CD14-positive monocyte (primary cell): ENCODE data around the gene IQGAP2. TPM values are rescaled to one million over a fixed set of nuclear protein-coding genes. Genes with fewer than 3 reads are reported as not detected.

Source experiments
- DNase-seq, 3 donors: peaks; one replicate each; pipeline ENCODE4 v3.0.0-alpha.2; 2011 to 2022
- H2AFZ ChIP-seq: 2 replicates; pipeline ENCODE4 v1.6.0; 2012; ENCODE audit warnings: mild to moderate bottlenecking, low read depth, low read length, inconsistent platforms; ENCODE audit not compliant: insufficient read depth, poor library complexity, severe bottlenecking
- H3K27ac ChIP-seq, 2 donors: 1 replicate in 1 of 2; 2 replicates in 1 of 2; pipeline ENCODE4 v1.5.1; 2012 to 2013; ENCODE audit warnings: low read length in 2 of 2, control low read depth in 1 of 2, inconsistent platforms in 1 of 2, low read depth in 1 of 2, mild to moderate bottlenecking in 1 of 2
- H3K27me3 ChIP-seq, 2 donors: one replicate each; pipeline versions ENCODE4 v1.6.0 to v1.6.1; 2011 to 2013; ENCODE audit warnings: low read length in 2 of 2; ENCODE audit not compliant: control insufficient read depth in 2 of 2, insufficient read depth in 2 of 2
- H3K36me3 ChIP-seq, 2 donors: replicated peaks in 1 of 2; 1 replicate in 1 of 2; 2 replicates in 1 of 2; pipeline versions ENCODE4 v1.5.1 to v1.6.1; 2012 to 2013; ENCODE audit warnings: low read length in 2 of 2, control low read depth in 1 of 2, inconsistent platforms in 1 of 2, mild to moderate bottlenecking in 1 of 2; ENCODE audit not compliant: insufficient read depth in 2 of 2, control insufficient read depth in 1 of 2
- H3K4me1 ChIP-seq, 2 donors: 1 replicate in 1 of 2; 2 replicates in 1 of 2; pipeline versions ENCODE4 v1.5.1 to v1.6.1; 2012 to 2013; ENCODE audit warnings: low read length in 2 of 2, control low read depth in 1 of 2, inconsistent platforms in 1 of 2, mild to moderate bottlenecking in 1 of 2, moderate library complexity in 1 of 2; ENCODE audit not compliant: insufficient read depth in 2 of 2, control insufficient read depth in 1 of 2
- H3K4me2 ChIP-seq: replicated peaks from 2 replicates; pipeline ENCODE3; 2012; ENCODE audit warnings: low read length, moderate library complexity, mild to moderate bottlenecking; ENCODE audit not compliant: poor library complexity, severe bottlenecking; ENCODE audit errors: extremely low read depth
- H3K4me3 ChIP-seq, 3 experiments: fragments of 200-600 bp in 1 of 3; sonication (generic) in 1 of 3; replicated peaks in 1 of 3; 1 replicate in 2 of 3; 2 replicates in 1 of 3; pipeline ENCODE4 v1.5.1; 2011 to 2013; ENCODE audit warnings: low read length in 3 of 3, mild to moderate bottlenecking in 3 of 3, control low read depth in 2 of 3, low read depth in 2 of 3, inconsistent platforms in 1 of 3, moderate library complexity in 1 of 3
- H3K79me2 ChIP-seq: 2 replicates; pipeline ENCODE4 v1.6.0; 2012; ENCODE audit warnings: mild to moderate bottlenecking, control low read depth, inconsistent platforms, low read length, moderate library complexity; ENCODE audit not compliant: insufficient read depth
- H3K9ac ChIP-seq: 2 replicates; pipeline ENCODE4 v1.6.0; 2017; ENCODE audit warnings: low read length, mild to moderate bottlenecking; ENCODE audit not compliant: insufficient read depth, poor library complexity, severe bottlenecking
- H3K9me3 ChIP-seq, 2 donors: replicated peaks in 1 of 2; 1 replicate in 1 of 2; 2 replicates in 1 of 2; pipeline versions ENCODE4 v1.5.1 to v1.6.1; 2012 to 2013; ENCODE audit warnings: low read length in 2 of 2, control low read depth in 1 of 2; ENCODE audit not compliant: control insufficient read depth in 1 of 2, insufficient read depth in 1 of 2
- H4K20me1 ChIP-seq: 2 replicates; pipeline ENCODE4 v1.6.0; 2012; ENCODE audit warnings: mild to moderate bottlenecking, low read length, control low read depth, moderate library complexity; ENCODE audit not compliant: insufficient read depth
- H3K27ac Mint-ChIP-seq, 7 donors: one replicate each; pipeline ENCODE4 v1.8.0; 2020; ENCODE audit warnings: mild to moderate bottlenecking in 7 of 7, mixed read lengths in 7 of 7, moderate library complexity in 6 of 7, inconsistent platforms in 2 of 7
- H3K27me3 Mint-ChIP-seq, 3 donors: one replicate each; pipeline ENCODE4 v1.8.0; 2021 to 2022; ENCODE audit warnings: low read depth in 3 of 3, mild to moderate bottlenecking in 3 of 3, mixed read lengths in 3 of 3, moderate library complexity in 3 of 3, inconsistent platforms in 1 of 3
- H3K36me3 Mint-ChIP-seq, 2 donors: one replicate each; pipeline ENCODE4 v1.8.0; 2020; ENCODE audit warnings: mixed read lengths in 2 of 2, inconsistent platforms in 1 of 2, mild to moderate bottlenecking in 1 of 2
- H3K4me1 Mint-ChIP-seq: one replicate; pipeline ENCODE4 v1.8.0; 2020; ENCODE audit warnings: mild to moderate bottlenecking, mixed read lengths
- H3K4me3 Mint-ChIP-seq, 2 donors: one replicate each; pipeline ENCODE4 v1.8.0; 2020; ENCODE audit warnings: mild to moderate bottlenecking in 2 of 2, mixed read lengths in 2 of 2, moderate library complexity in 1 of 2
- H3K9me3 Mint-ChIP-seq, 7 donors: one replicate each; pipeline ENCODE4 v1.8.0; 2020 to 2022; ENCODE audit warnings: mixed read lengths in 7 of 7, mild to moderate bottlenecking in 6 of 7, moderate library complexity in 6 of 7, inconsistent platforms in 2 of 7
- CTCF ChIP-seq: fragments of 200-600 bp; IDR thresholded peaks from one replicate; pipeline ENCODE4 v1.8.0; 2022; ENCODE audit warnings: antibody characterized with exemption, mild to moderate bottlenecking
- WGBS: methylation state at CpG from one replicate; pipeline ENCODE4 v1.1.5; 2013; ENCODE audit warnings: missing lambda C conversion rate; ENCODE audit not compliant: insufficient coverage; 5-methylcytosine and 5-hydroxymethylcytosine counted together
- intact Hi-C, 2 donors: fragments of 100-400 bp; cut with micrococcal nuclease; formaldehyde crosslinking; loops; one replicate each; pipeline versions ENCODE4 v1.15.0 to v1.15.1; 2023
- polyA plus RNA-seq, 3 donors: library from polyadenylated mRNA; depleted of rRNA in 1 of 3; unstranded in 2 of 3; stranded (reverse) in 1 of 3; fragments of 300-500 nt in 2 of 3; fragments of >200 nt in 1 of 3; fragmentation: Illumina TruSeq in 2 of 3; gene quantifications; 1 replicate in 2 of 3; 2 replicates in 1 of 3; pipeline ENCODE4 v1.2.3, GENCODE V29; 2012 to 2021

The IQGAP2 gene
- polyA plus RNA-seq, 3 donors, result 21.4 to 50.9 (median 35.4) TPM

DNA sequence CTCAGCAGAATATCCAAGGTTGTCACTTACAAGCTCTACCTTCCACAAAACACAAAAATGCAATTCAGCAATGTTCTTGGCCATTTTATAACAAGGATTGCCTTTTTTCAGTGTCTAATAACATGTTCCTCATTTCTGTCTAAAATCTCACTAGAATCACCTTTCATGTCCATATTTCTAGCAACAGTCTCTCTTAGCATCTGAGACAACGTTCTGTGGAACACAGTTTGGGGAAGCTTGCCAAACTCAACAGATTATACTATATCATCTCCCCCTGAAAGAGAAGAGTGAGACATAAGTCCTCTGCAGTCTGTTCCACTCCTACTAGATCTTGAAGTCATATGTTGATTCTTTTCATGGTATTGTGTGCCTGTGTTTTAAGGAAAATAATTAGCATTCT is 149.5 kb downstream of the IQGAP2 start:
- H3K36me3 ChIP-seq, result peaks cover 5 to 7% of the 10 kb centered on the region in 2 donors
- DNase-seq, result no peak
- Mint-ChIP-seq H3K27me3 (peaks cover 0 to 3% (median 0%) of the 10 kb centered on the region in 3 donors), H3K36me3 (peaks cover 8 to 10% of the 10 kb centered on the region in 2 donors), H3K9me3 (no peaks in the 10 kb centered on the region), H3K4me3 (no peak overlapping the region), H3K4me1 (peaks cover 32% of the 10 kb centered on the region), H3K27ac (peak overlapping the region in 1 of 7 donors; percentile 43)
- no peak for TF ChIP-seq CTCF
- H2AFZ ChIP-seq, result no peak overlapping the region
- H3K4me3 ChIP-seq, result no peak overlapping the region
- H3K27ac ChIP-seq, result peak overlapping the region in 1 of 2 donors; percentile 34
- peaks cover 76% of the 10 kb centered on the region for H3K79me2 ChIP-seq
- H3K9me3 ChIP-seq, result no peaks in the 10 kb centered on the region
- H3K27me3 ChIP-seq, result no peaks in the 10 kb centered on the region
- peaks cover 9% of the 10 kb centered on the region in 2 donors for H3K4me1 ChIP-seq
- no peak overlapping the region for H3K4me2 ChIP-seq
- intact Hi-C loops, result no loop called here
- H3K9ac ChIP-seq, result no peak overlapping the region
- H4K20me1 ChIP-seq, result peaks cover 82% of the 10 kb centered on the region
- no CpG with 5 or more reads among the region's 1 CpG for WGBS

- H3K27ac Mint-ChIP-seq, result peak overlapping the region in 1 of 7 donors; percentile 58
- Histone ChIP-seq H3K9me3 (no peaks in the 10 kb centered on the region), H3K27me3 (no peaks in the 10 kb centered on the region), H4K20me1 (peaks cover 81% of the 10 kb centered on the region), H3K4me3 (no peak overlapping the region), H3K4me2 (no peak overlapping the region), H3K9ac (no peak overlapping the region), H3K4me1 (peaks cover 2% of the 10 kb centered on the region in 2 donors), H3K36me3 (peaks cover 5 to 12% of the 10 kb centered on the region in 2 donors), H3K27ac (peak overlapping the region in 1 of 2 donors; percentile 0), H3K79me2 (peaks cover 69% of the 10 kb centered on the region), H2AFZ (no peak overlapping the region)
- peaks cover 25% of the 10 kb centered on the region for H3K4me1 Mint-ChIP-seq
- no peak for DNase-seq
- H3K27me3 Mint-ChIP-seq, result peaks cover 0 to 3% (median 0%) of the 10 kb centered on the region in 3 donors
- no peak overlapping the region for H3K4me3 Mint-ChIP-seq
- no peaks in the 10 kb centered on the region for H3K9me3 Mint-ChIP-seq
- TF ChIP-seq CTCF, result no peak
- H3K36me3 Mint-ChIP-seq, result peaks cover 11 to 15% of the 10 kb centered on the region in 2 donors
- no CpG with 5 or more reads among the region's 2 CpGs for WGBS
- intact Hi-C loops, result no loop called here
These were observed 150.2 kb downstream of the IQGAP2 start for GRCh38 chr5:76553251-76553650.
